ENCODE data around the gene TRPM4. TPM values are rescaled to one million over a fixed set of nuclear protein-coding genes. Genes with fewer than 3 reads are reported as not detected.
A peak's percentile ranks its signal among the peaks of the same experiment; 100 is the strongest.

Gene TRPM4
- total RNA-seq, 6 donors from 2014 or later, result 23.9 to 120 (median 49.3) TPM

- Histone ChIP-seq H3K4me3 (no peak overlapping the region), H3K27me3 (no peaks in the 10 kb centered on the region), H3K9me3 (no peaks in the 10 kb centered on the region), H3K36me3 (peaks cover 0 to 56% (median 19%) of the 10 kb centered on the region in 4 donors), H3K27ac (no peak overlapping the region), H3K4me1 (peaks cover 11 to 38% (median 17%) of the 10 kb centered on the region in 4 donors)
- DNase-seq, result no peak
- no peak for TF ChIP-seq POLR2AphosphoS5 (IDR thresholded peaks at IDR 0.05)
- TF ChIP-seq CTCF (IDR thresholded peaks at IDR 0.05), result no peak
- TF ChIP-seq EP300 (IDR thresholded peaks at IDR 0.05), result no peak
- no peak for TF ChIP-seq POLR2A (IDR thresholded peaks at IDR 0.05)
- 96% methylated on average over 6 of the region's 6 CpGs for WGBS, 2 donors
- ATAC-seq (ENCODE audit: low FRiP score in 2 of 2), result no peak
These were observed 36.3 kb downstream of the TRPM4 start for GRCh38 chr19:49193822-49194394.

- Histone ChIP-seq H3K4me1 (peaks cover 9 to 33% (median 16%) of the 10 kb centered on the region in 4 donors), H3K27ac (no peak overlapping the region), H3K36me3 (peaks cover 0 to 51% (median 17%) of the 10 kb centered on the region in 4 donors), H3K4me3 (no peak overlapping the region), H3K27me3 (no peaks in the 10 kb centered on the region), H3K9me3 (no peaks in the 10 kb centered on the region)
- 78 to 85% methylated on average over 4 of the region's 4 CpGs for WGBS, 2 donors
- DNase-seq (no peak), ATAC-seq (ENCODE audit: low FRiP score in 2 of 2) (no peak)
- TF ChIP-seq CTCF (IDR thresholded peaks at IDR 0.05) (no peak), EP300 (IDR thresholded peaks at IDR 0.05) (no peak), POLR2AphosphoS5 (IDR thresholded peaks at IDR 0.05) (no peak), POLR2A (IDR thresholded peaks at IDR 0.05) (no peak)
These were observed 36.8 kb downstream of the TRPM4 start for GRCh38 chr19:49194408-49194807.

- Histone ChIP-seq H3K27me3 (no peaks in the 10 kb centered on the region), H3K27ac (peak overlapping the region in 1 of 4 donors; percentile 40), H3K4me3 (no peak overlapping the region), H3K4me1 (peaks cover 0 to 19% (median 6%) of the 10 kb centered on the region in 4 donors), H3K9me3 (no peaks in the 10 kb centered on the region), H3K36me3 (peaks cover 3 to 56% (median 13%) of the 10 kb centered on the region in 4 donors)
- ATAC-seq (ENCODE audit: low FRiP score in 2 of 2) (peak in 1 of 2 donors; percentile 24), DNase-seq (peak in 1 of 2 donors; percentile 81)
- WGBS, 2 donors, result 84% methylated on average over 26 to 39 of the region's 40 CpGs
- TF ChIP-seq CTCF (IDR thresholded peaks at IDR 0.05) (no peak), POLR2AphosphoS5 (IDR thresholded peaks at IDR 0.05) (no peak), POLR2A (IDR thresholded peaks at IDR 0.05) (no peak), EP300 (IDR thresholded peaks at IDR 0.05) (no peak)
These were observed 39.1 kb downstream of the TRPM4 start for GRCh38 chr19:49196527-49197240.

- no peaks in the 10 kb centered on the region for H3K9me3 ChIP-seq
These were observed 42.8 kb downstream of the TRPM4 start for GRCh38 chr19:49200238-49200862.

More at GRCh38 chr19:49200238-49200862, 42.8 kb downstream of the TRPM4 start:
- no peaks in the 10 kb centered on the region for H3K27me3 ChIP-seq
- H3K27ac ChIP-seq, result no peak overlapping the region
- peaks cover 0 to 9% (median 6%) of the 10 kb centered on the region in 4 donors for H3K4me1 ChIP-seq
- TF ChIP-seq CTCF (IDR thresholded peaks at IDR 0.05) (no peak), POLR2AphosphoS5 (IDR thresholded peaks at IDR 0.05) (no peak), EP300 (IDR thresholded peaks at IDR 0.05) (no peak), POLR2A (IDR thresholded peaks at IDR 0.05) (no peak)
- H3K4me3 ChIP-seq, result no peak overlapping the region
- peaks cover 6 to 70% (median 28%) of the 10 kb centered on the region in 4 donors for H3K36me3 ChIP-seq
- ATAC-seq (ENCODE audit: low FRiP score in 2 of 2) (peak; percentile 52 to 53), DNase-seq (no peak)
- 87 to 90% methylated on average over 28 to 29 of the region's 29 CpGs for WGBS, 2 donors

Data from upper lobe of left lung (tissue), 6 donors.